ENCODE data around the gene FANCI. TPM values are rescaled to one million over a fixed set of nuclear protein-coding genes. Genes with fewer than 3 reads are reported as not detected.

FANCI gene
- total RNA-seq, 1 experiment from 2014 or later: 163 TPM

DNA sequence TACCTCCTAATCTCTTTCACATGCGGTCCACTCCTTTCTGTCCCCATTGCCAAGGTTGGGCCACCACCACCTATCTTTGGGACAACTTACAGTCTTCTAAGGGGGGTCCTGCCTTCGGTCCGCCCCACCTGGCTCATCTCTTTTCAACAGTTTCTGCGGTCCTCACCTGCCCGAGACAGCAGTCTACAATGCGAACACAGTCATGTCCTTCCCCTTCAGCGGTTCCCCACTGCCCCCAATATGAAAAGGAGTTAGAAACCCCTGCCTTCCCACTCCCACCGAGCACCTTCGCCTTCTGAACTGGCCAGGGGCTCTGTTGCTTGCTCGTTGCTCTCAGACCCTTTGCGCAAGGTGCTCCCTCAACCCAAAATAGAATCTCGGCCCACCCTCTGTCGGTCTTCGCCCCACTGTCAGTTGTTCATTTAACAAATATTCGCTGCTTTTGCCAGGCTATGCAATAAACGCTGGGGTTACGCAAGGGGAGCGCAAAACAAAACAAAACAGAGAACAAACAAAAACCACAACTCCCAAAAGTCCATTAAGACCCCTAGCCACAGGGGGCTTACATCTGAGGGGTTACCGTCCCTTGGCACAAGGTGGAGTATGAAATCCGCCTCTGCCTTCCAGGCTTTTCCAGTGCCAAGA, 611 bp upstream of the FANCI start:
- Histone ChIP-seq H3K27me3 (replicated peaks; ENCODE audit: insufficient read depth, low read depth, low read length, poor library complexity) (no peaks in the 10 kb centered on the region), H3K4me3 (ENCODE audit: low read depth, low read length, poor library complexity, severe bottlenecking) (peak overlapping the region; percentile 73), H3K36me3 (ENCODE audit: insufficient read depth, low read length, poor library complexity, severe bottlenecking) (peaks cover 12% of the 10 kb centered on the region), H3K9me3 (ENCODE audit: low read depth, low read length, poor library complexity, severe bottlenecking) (no peaks in the 10 kb centered on the region), H3K4me1 (ENCODE audit: insufficient read depth, low read length, poor library complexity, severe bottlenecking) (peaks cover 13% of the 10 kb centered on the region), H3K27ac (ENCODE audit: low read depth, low read length, poor library complexity, severe bottlenecking) (peak overlapping the region; percentile 79)
- ChIA-PET POLR2A (ENCODE audit: low non-redundant PET) (no interaction called here), CTCF (interaction anchor here (1.9 kb wide), 1 partner anchor 36 kb away, joined by 7 read pairs; no protein-coding TSS in a partner anchor)
- no TSS peak for BruUV-seq (replicated peaks)
- TF ChIP-seq CTCF (conservative IDR thresholded peaks at IDR 0.05; ENCODE audit: low read depth, low read length): no peak
- no peak for TF ChIP-seq EZH2 (IDR thresholded peaks at IDR 0.05; ENCODE audit: borderline replicate concordance, low read depth, low read length, poor library complexity, severe bottlenecking)
- no peak for DNase-seq (ENCODE audit: low spot score)
- intact Hi-C loops (cut with micrococcal nuclease; ENCODE audit: unreplicated experiment): loop anchor here (2.0 kb wide), 1 partner anchor 36 kb away; no protein-coding TSS in a partner anchor

DNA sequence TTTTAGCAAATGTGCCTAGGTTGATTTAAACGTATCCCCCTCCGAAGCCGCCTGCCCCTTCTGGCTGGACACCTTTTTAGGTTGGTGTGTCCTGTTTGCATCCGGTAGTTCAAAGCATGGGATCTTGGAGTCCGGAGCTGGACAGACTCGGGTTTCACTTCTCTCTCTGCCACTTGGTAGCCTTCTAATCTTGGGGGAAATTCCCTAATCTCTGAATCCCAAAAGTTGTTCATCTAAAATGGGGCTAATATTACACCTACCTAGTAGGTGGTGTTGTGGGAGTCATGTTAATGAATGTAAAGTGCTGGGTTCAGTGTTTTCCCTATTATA, 760 bp downstream of the FANCI start:
- Histone ChIP-seq H3K4me1 (ENCODE audit: insufficient read depth, low read length, poor library complexity, severe bottlenecking) (peaks cover 13% of the 10 kb centered on the region), H3K4me3 (ENCODE audit: low read depth, low read length, poor library complexity, severe bottlenecking) (peak overlapping the region; percentile 73), H3K36me3 (ENCODE audit: insufficient read depth, low read length, poor library complexity, severe bottlenecking) (peaks cover 26% of the 10 kb centered on the region), H3K9me3 (ENCODE audit: low read depth, low read length, poor library complexity, severe bottlenecking) (peaks cover 3% of the 10 kb centered on the region), H3K27me3 (replicated peaks; ENCODE audit: insufficient read depth, low read depth, low read length, poor library complexity) (no peaks in the 10 kb centered on the region), H3K27ac (ENCODE audit: low read depth, low read length, poor library complexity, severe bottlenecking) (peak overlapping the region; percentile 79)
- intact Hi-C loops (cut with micrococcal nuclease; ENCODE audit: unreplicated experiment): no loop called here
- no TSS peak for BruUV-seq (replicated peaks)
- TF ChIP-seq CTCF (conservative IDR thresholded peaks at IDR 0.05; ENCODE audit: low read depth, low read length) (no peak), EZH2 (IDR thresholded peaks at IDR 0.05; ENCODE audit: borderline replicate concordance, low read depth, low read length, poor library complexity, severe bottlenecking) (no peak)
- DNase-seq (ENCODE audit: low spot score): no peak
- ChIA-PET POLR2A (ENCODE audit: low non-redundant PET) (no interaction called here), CTCF (interaction anchor here (0.8 to 1.9 kb wide), 2 partner anchors 38 to 114 kb away, joined by 7 to 10 read pairs; no protein-coding TSS in a partner anchor)

GRCh38 chr15:89247446-89247845, 3.7 kb downstream of the FANCI start:
- no peak for DNase-seq (ENCODE audit: low spot score)
- POLR2A ChIA-PET (ENCODE audit: low non-redundant PET): no interaction called here
- intact Hi-C loops (cut with micrococcal nuclease; ENCODE audit: unreplicated experiment): no loop called here
- H3K27me3 ChIP-seq (replicated peaks; ENCODE audit: insufficient read depth, low read depth, low read length, poor library complexity): no peaks in the 10 kb centered on the region
- no TSS peak for BruUV-seq (replicated peaks)
- peak overlapping the region; percentile 19 for H3K27ac ChIP-seq (ENCODE audit: low read depth, low read length, poor library complexity, severe bottlenecking)
- CTCF ChIA-PET: no interaction called here
- no peak overlapping the region for H3K4me3 ChIP-seq (ENCODE audit: low read depth, low read length, poor library complexity, severe bottlenecking)
- peaks cover 13% of the 10 kb centered on the region for H3K4me1 ChIP-seq (ENCODE audit: insufficient read depth, low read length, poor library complexity, severe bottlenecking)
- peaks cover 7% of the 10 kb centered on the region for H3K9me3 ChIP-seq (ENCODE audit: low read depth, low read length, poor library complexity, severe bottlenecking)
- H3K36me3 ChIP-seq (ENCODE audit: insufficient read depth, low read length, poor library complexity, severe bottlenecking): peaks cover 47% of the 10 kb centered on the region
- no peak for TF ChIP-seq CTCF (conservative IDR thresholded peaks at IDR 0.05; ENCODE audit: low read depth, low read length)
- no peak for TF ChIP-seq EZH2 (IDR thresholded peaks at IDR 0.05; ENCODE audit: borderline replicate concordance, low read depth, low read length, poor library complexity, severe bottlenecking)
